Keratinocyte (primary cell): Measurements from ENCODE around the gene MCTP2. TPM values are rescaled to one million over a fixed set of nuclear protein-coding genes. Genes with fewer than 3 reads are reported as not detected.

Experiments
- DNase-seq: peaks from one replicate; pipeline ENCODE4 v3.0.0-alpha.2; 2011; ENCODE audit warnings: low read depth, missing footprints, low spot score
- FAIRE-seq: peaks from 2 replicates; lab custom pipeline; 2011; peaks lifted over from hg19 to GRCh38; lab: Jason Lieb, UNC
- H2AFZ ChIP-seq: 2 replicates; pipeline ENCODE4 v1.6.0; 2012; ENCODE audit warnings: low read length, control low read depth, inconsistent platforms; ENCODE audit not compliant: control insufficient read depth
- H3K27ac ChIP-seq: 2 replicates; pipeline ENCODE4 v1.5.1; 2011; ENCODE audit warnings: low read length; ENCODE audit not compliant: control insufficient read depth, insufficient read depth
- H3K27me3 ChIP-seq: 3 replicates; pipeline ENCODE4 v1.6.0; 2011; ENCODE audit warnings: low read length; ENCODE audit not compliant: control insufficient read depth, insufficient read depth; ENCODE audit errors: extremely low read depth
- H3K36me3 ChIP-seq, 2 experiments: 2 replicates in 1 of 2; 3 replicates in 1 of 2; pipeline ENCODE4 v1.5.1; 2011; ENCODE audit warnings: low read length in 2 of 2, mild to moderate bottlenecking in 1 of 2; ENCODE audit not compliant: control insufficient read depth in 2 of 2, insufficient read depth in 2 of 2; ENCODE audit errors: extremely low read depth in 1 of 2
- H3K4me1 ChIP-seq: 3 replicates; pipeline ENCODE4 v1.5.1; 2011; ENCODE audit warnings: low read length; ENCODE audit not compliant: control insufficient read depth, insufficient read depth; ENCODE audit errors: extremely low read depth
- H3K4me2 ChIP-seq: 3 replicates; pipeline ENCODE4 v1.6.0; 2011; ENCODE audit warnings: low read depth, low read length; ENCODE audit not compliant: control insufficient read depth, insufficient read depth; ENCODE audit errors: extremely low read depth
- H3K4me3 ChIP-seq, 3 experiments: fragments of 200-600 bp in 1 of 3; sonication (generic) in 1 of 3; 2 replicates in 2 of 3; 3 replicates in 1 of 3; pipeline ENCODE4 v1.5.1; 2011 to 2016; ENCODE audit warnings: low read length in 3 of 3, mild to moderate bottlenecking in 3 of 3, control low read depth in 2 of 3, inconsistent platforms in 1 of 3, low read depth in 1 of 3, mixed read lengths in 1 of 3, mixed run types in 1 of 3, moderate library complexity in 1 of 3; ENCODE audit not compliant: control insufficient read depth in 2 of 3, insufficient read depth in 2 of 3; ENCODE audit errors: extremely low read depth in 1 of 3
- H3K79me2 ChIP-seq: 2 replicates; pipeline ENCODE4 v1.6.0; 2012; ENCODE audit warnings: low read length; ENCODE audit not compliant: control insufficient read depth, insufficient read depth
- H3K9ac ChIP-seq: 3 replicates; pipeline ENCODE4 v1.6.0; 2011; ENCODE audit warnings: low read length; ENCODE audit not compliant: control insufficient read depth, insufficient read depth; ENCODE audit errors: extremely low read depth
- H3K9me1 ChIP-seq: 3 replicates; pipeline ENCODE4 v1.6.0; 2011; ENCODE audit warnings: low read length; ENCODE audit not compliant: control insufficient read depth, insufficient read depth; ENCODE audit errors: extremely low read depth
- H3K9me3 ChIP-seq: 2 replicates; pipeline ENCODE4 v1.5.1; 2012; ENCODE audit warnings: low read depth, low read length; ENCODE audit not compliant: control insufficient read depth
- H4K20me1 ChIP-seq: 3 replicates; pipeline ENCODE4 v1.6.0; 2011; ENCODE audit warnings: low read length; ENCODE audit not compliant: control insufficient read depth, insufficient read depth; ENCODE audit errors: extremely low read depth
- EZH2 ChIP-seq: IDR thresholded peaks from one replicate; pipeline ENCODE4 v1.6.1; 2012; ENCODE audit warnings: inconsistent platforms, mild to moderate bottlenecking, low read length, moderate library complexity
- dilution Hi-C: fragments of 300-500 bp; cut with MboI; formaldehyde crosslinking; loops from one replicate; pipeline ENCODE4 v1.7.0; 2020; ENCODE audit warnings: low sequenced_read_pairs; ENCODE audit not compliant: extremely low pct_ligation_motif_present
- polyA plus RNA-seq, 5 experiments: library from polyadenylated mRNA; depleted of rRNA in 3 of 5; stranded (reverse) in 3 of 5; stranded (forward) in 1 of 5; unstranded in 1 of 5; fragments of >200 nt; gene quantifications; 1 replicate in 1 of 5; 2 replicates in 3 of 5; 3 replicates in 1 of 5; pipeline versions ENCODE4 v1.2.1 to v1.2.3, GENCODE V29; 2011 to 2012; ENCODE audit warnings: missing spikeins in 2 of 5, low read depth in 1 of 5, low replicate concordance in 1 of 5
- TF ChIP-seq, protein P1 (sequence below), 3 experiments: IDR thresholded peaks in 1 of 3; conservative IDR thresholded peaks in 1 of 3; optimal IDR thresholded peaks in 1 of 3; 2 replicates in 2 of 3; 3 replicates in 1 of 3; pipeline versions ENCODE3 to v1.5.1; 2011; ENCODE audit warnings: low read length in 3 of 3, mild to moderate bottlenecking in 3 of 3, moderate library complexity in 2 of 3, control low read depth in 1 of 3, inconsistent platforms in 1 of 3; ENCODE audit not compliant: insufficient read depth in 2 of 3; ENCODE audit errors: extremely low read depth in 1 of 3

Gene MCTP2
- polyA plus RNA-seq, 1 donor (not counting 4 experiments of a cell fraction or from before 2014, with no cell fraction given), result 22.0 TPM

DNA sequence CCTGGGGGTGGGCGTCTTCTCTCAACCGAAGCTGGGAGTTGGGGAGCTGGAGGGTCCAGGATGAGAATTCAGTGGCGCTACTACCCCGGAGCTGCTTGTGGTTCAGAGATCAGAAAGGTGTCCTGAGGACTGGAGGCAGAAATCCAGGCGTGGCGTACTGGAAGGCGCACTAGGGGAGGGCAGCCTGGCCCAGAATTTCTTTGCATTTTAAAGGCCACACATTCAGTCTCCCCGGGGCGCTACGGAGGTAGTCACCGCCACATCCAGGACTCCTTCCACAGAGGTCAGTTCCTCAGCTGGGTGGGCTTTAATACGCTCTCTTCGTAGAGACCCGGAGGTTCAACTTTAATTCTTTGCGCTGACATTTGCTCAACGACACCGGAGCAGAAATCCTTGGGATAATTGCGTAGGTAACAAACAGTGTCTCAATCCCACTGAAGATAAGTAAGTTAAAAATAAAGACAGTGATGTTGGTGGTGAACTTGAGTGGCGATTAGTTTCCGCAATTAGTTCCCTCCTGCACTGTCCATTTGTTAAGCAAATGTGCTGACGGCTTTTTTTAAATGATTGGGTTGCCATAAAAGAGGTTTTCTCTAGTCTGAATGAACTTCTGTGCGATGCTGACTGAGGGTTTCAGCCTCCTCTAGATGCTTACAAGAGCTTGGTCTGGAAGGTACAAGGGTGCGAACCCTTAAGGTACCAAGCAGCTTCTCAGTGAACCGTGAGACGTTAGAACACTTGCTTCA, 535 bp downstream of the MCTP2 start:
- peak overlapping the region; percentile 95 for H3K9ac ChIP-seq
- DNase-seq, result no peak
- FAIRE-seq, result peak; percentile 76
- H3K27me3 ChIP-seq, result no peaks in the 10 kb centered on the region
- TF ChIP-seq EZH2, result no peak
- TF ChIP-seq, protein P1, sequence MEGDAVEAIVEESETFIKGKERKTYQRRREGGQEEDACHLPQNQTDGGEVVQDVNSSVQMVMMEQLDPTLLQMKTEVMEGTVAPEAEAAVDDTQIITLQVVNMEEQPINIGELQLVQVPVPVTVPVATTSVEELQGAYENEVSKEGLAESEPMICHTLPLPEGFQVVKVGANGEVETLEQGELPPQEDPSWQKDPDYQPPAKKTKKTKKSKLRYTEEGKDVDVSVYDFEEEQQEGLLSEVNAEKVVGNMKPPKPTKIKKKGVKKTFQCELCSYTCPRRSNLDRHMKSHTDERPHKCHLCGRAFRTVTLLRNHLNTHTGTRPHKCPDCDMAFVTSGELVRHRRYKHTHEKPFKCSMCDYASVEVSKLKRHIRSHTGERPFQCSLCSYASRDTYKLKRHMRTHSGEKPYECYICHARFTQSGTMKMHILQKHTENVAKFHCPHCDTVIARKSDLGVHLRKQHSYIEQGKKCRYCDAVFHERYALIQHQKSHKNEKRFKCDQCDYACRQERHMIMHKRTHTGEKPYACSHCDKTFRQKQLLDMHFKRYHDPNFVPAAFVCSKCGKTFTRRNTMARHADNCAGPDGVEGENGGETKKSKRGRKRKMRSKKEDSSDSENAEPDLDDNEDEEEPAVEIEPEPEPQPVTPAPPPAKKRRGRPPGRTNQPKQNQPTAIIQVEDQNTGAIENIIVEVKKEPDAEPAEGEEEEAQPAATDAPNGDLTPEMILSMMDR (optimal IDR thresholded peaks at IDR 0.05 in 1 of 3, IDR thresholded peaks at IDR 0.05 in 1 of 3, conservative IDR thresholded peaks at IDR 0.05 in 1 of 3; ENCODE audit: extremely low read depth in 1 of 3, insufficient read depth in 2 of 3, low read length in 3 of 3), result no peak
- H3K27ac ChIP-seq, result peak overlapping the region; percentile 99
- peak overlapping the region; percentile 67 to 96 (median 93) for H3K4me3 ChIP-seq
- dilution Hi-C loops, result no loop called here
- no peaks in the 10 kb centered on the region for H3K36me3 ChIP-seq
- H3K4me2 ChIP-seq, result peak overlapping the region; percentile 98
- peak overlapping the region; percentile 86 for H2AFZ ChIP-seq
- no peaks in the 10 kb centered on the region for H4K20me1 ChIP-seq
- H3K9me1 ChIP-seq, result no peaks in the 10 kb centered on the region
- H3K9me3 ChIP-seq, result no peaks in the 10 kb centered on the region
- peaks cover 58% of the 10 kb centered on the region for H3K4me1 ChIP-seq
- H3K79me2 ChIP-seq, result peaks cover 49% of the 10 kb centered on the region

DNA sequence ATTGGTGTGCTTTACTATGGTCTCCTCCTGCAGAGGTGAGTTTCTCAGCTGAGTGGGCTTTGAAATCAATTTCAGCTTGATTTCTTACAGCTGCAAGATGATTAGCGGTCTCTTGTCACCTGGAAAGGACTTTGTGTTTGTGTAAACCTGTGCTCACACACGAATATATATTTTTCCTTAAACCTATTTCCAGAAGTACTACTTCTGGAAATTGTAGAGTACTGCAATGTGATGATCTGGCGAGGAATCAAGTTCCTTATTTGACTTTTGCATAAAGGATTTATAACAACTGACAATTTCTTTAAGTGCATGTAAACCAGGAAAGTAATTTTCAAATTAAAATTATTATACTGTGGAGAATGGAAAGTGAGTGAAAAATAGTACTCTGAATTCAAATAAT, 2.1 kb downstream of the MCTP2 start:
- no peaks in the 10 kb centered on the region for H3K9me3 ChIP-seq
- FAIRE-seq (no peak), DNase-seq (no peak)
- H3K4me1 ChIP-seq, result peaks cover 71% of the 10 kb centered on the region
- no peaks in the 10 kb centered on the region for H3K36me3 ChIP-seq
- no peaks in the 10 kb centered on the region for H3K9me1 ChIP-seq
- H4K20me1 ChIP-seq, result no peaks in the 10 kb centered on the region
- no peak overlapping the region for H3K9ac ChIP-seq
- H2AFZ ChIP-seq, result no peak overlapping the region
- dilution Hi-C loops, result no loop called here
- TF ChIP-seq EZH2, result no peak
- TF ChIP-seq, protein P1 (optimal IDR thresholded peaks at IDR 0.05 in 1 of 3, IDR thresholded peaks at IDR 0.05 in 1 of 3, conservative IDR thresholded peaks at IDR 0.05 in 1 of 3; ENCODE audit: extremely low read depth in 1 of 3, insufficient read depth in 2 of 3, low read length in 3 of 3), result no peak
- H3K4me2 ChIP-seq, result peak overlapping the region; percentile 98
- H3K79me2 ChIP-seq, result peaks cover 56% of the 10 kb centered on the region
- H3K27ac ChIP-seq, result no peak overlapping the region
- H3K4me3 ChIP-seq, result peak overlapping the region in 2 of 3 experiments; percentile 11 to 15
- no peaks in the 10 kb centered on the region for H3K27me3 ChIP-seq
